Spleen (tissue), 7 donors: ENCODE measurements around the gene MRPS24.

ENCODE experiments used
- POLR2A ChIP-seq, 3 donors: fragments of 450-650 bp; IDR thresholded peaks; one replicate each; pipeline ENCODE4 v1.5.1; 2017; ENCODE audit warnings: antibody characterized with exemption in 3 of 3, mild to moderate bottlenecking in 1 of 3
- POLR2AphosphoS5 ChIP-seq, 3 donors: sonication (generic); formaldehyde crosslinking; IDR thresholded peaks; one replicate each; pipeline ENCODE4 v1.5.1; 2017; ENCODE audit warnings: antibody characterized with exemption in 3 of 3
- TF ChIP-seq, protein P1 (sequence below), 11 experiments: fragments of 200-600 bp in 7 of 11; fragments of 450-650 bp in 4 of 11; sonication (generic) in 4 of 11; IDR thresholded peaks in 8 of 11; conservative IDR thresholded peaks in 3 of 11; 1 replicate in 7 of 11; 2 replicates in 4 of 11; pipeline versions ENCODE4 v1.4.0 to v1.8.0; 2016 to 2021; ENCODE audit warnings: antibody characterized with exemption in 11 of 11, inconsistent platforms in 4 of 11, mild to moderate bottlenecking in 1 of 11
- donor health status: DM: no; HTN: no; CAD: no; lungs with moderate emphysema.
- donor health status: DM: no; HTN: no; CAD: no.
- donor health status: DM: no; HTN: no; CAD: no.

DNA sequence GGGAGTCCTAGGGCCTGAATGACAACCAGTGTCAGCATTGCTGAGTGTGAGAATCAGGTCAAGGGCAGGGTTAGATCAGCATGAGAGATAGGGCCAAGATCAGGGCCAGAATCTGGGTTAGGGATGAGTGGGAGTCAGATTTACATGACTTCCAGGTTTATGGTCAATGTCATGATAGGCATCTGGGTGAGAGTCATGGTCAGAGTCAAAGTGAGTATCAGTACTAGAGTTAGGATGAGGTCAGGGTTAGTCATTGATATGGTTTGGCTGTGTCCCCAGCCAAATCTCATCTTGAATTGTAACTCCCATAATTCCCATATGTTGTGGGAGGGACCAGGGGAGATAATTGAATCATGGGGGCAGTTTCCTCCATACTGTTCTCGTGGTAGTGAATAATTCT lies 12.3 kb downstream of the MRPS24 start:
- TF ChIP-seq, protein P1, sequence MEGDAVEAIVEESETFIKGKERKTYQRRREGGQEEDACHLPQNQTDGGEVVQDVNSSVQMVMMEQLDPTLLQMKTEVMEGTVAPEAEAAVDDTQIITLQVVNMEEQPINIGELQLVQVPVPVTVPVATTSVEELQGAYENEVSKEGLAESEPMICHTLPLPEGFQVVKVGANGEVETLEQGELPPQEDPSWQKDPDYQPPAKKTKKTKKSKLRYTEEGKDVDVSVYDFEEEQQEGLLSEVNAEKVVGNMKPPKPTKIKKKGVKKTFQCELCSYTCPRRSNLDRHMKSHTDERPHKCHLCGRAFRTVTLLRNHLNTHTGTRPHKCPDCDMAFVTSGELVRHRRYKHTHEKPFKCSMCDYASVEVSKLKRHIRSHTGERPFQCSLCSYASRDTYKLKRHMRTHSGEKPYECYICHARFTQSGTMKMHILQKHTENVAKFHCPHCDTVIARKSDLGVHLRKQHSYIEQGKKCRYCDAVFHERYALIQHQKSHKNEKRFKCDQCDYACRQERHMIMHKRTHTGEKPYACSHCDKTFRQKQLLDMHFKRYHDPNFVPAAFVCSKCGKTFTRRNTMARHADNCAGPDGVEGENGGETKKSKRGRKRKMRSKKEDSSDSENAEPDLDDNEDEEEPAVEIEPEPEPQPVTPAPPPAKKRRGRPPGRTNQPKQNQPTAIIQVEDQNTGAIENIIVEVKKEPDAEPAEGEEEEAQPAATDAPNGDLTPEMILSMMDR (IDR thresholded peaks at IDR 0.05 in 8 of 11, conservative IDR thresholded peaks at IDR 0.05 in 3 of 11) = no peak
- no peak for TF ChIP-seq POLR2A (IDR thresholded peaks at IDR 0.05)
- TF ChIP-seq POLR2AphosphoS5 (IDR thresholded peaks at IDR 0.05) = no peak
